Activated effector memory CD4-positive, alpha-beta T cell treated with Interleukin-2 at 50 U/mL for 16 hours (primary cell): ENCODE measurements around the gene MUC15.
"Not testable (repeated sequence)": the region's sequence is repeated elsewhere in the genome, so short reads cannot be mapped to it uniquely, and the experiment has no call there.

Experiments used
- DNase-seq: peaks from one replicate; pipeline ENCODE4 v3.0.0-alpha.2; 2020

MUC15 gene

DNA sequence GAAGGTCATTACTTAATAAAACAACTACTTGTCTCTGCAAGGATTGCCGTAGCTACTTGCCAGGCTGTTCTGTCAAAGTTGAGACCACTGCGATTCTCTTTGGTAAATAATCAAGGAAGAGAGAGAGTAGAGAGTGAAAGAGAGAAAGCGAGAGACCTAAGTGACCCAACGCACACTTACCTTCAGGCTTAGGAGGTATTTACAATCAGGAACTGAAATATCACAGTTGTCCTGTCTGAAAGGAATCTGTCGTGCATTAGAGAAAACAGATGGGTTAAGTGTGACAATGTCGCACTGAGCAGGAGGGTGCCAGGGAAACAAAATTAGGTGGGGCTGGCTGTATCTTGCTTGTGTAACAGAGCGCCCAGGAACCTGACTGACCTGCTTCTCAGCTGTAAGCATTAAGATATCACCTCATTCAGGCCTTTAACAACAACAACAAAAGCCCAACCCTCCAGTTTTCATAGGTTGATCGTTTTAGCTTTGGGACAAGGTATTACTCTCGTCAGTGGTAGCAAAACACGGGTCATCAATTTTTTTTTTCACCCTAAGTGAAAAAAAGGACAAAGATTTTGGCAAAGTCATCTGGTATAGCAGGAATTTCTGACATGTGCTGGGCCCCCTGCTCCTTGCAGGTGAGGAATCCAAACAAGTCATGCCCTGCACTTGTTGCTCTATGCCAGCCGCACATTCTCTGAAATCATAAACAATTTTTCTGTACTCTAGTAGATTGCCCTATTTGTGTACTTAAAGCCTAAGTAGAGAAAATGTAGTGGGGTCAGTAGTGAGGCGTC is at the start of gene MUC15:
Gene MUC15 (minus strand): TSS at position 403 of the 794 bp plus-strand sequence. CDS start 5,169 bp downstream, outside the sequence.
- DNase-seq, result no peak

DNA sequence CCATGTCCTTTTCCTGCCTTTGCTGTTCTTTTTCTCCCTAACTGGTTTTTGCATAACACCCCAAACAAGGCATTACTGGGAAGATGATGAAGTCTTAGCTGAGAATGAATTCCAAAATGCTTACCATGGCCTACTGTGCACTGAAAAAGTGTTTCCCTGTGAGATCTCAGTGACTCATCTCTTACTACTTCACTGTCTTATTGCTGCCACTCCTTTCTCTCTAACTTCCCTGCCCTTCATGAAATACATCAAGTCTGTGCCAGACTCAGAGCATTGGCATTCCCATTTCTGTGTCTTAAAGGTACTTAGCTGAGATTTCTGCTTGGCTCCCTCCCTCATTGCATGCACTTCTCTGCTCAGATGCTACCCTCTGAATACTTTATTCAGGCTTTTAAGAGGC is 49.1 kb upstream of the MUC15 start:
- no peak for DNase-seq

GRCh38 chr11:26620282-26621045 is 48.4 kb upstream of the MUC15 start:
- no peak for DNase-seq

DNA sequence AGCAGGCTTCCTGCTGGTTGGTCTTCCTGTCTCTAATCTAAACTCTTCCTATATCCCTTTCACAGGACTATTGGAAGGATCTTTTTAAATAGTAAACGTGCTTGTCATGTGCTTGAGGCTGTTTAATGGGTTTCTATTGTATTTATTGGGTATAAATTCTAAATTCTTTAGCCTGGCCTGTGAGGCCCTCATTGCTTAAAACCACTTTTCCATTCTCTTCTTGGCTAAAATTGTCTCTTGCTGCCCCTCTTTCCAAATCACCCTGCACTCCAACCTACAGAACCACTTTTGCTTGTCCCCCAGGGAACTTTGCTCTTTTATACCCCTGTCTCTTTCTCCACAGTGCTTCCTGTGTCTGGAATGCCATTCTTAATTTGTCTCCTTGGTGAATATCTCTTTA is 46.4 kb upstream of the MUC15 start:
- DNase-seq, result no peak

- no peak for DNase-seq
Observed at GRCh38 chr11:26613759-26614158, 41.7 kb upstream of the MUC15 start.

- no peak for DNase-seq
Observed at GRCh38 chr11:26608507-26609146, 36.6 kb upstream of the MUC15 start.

DNA sequence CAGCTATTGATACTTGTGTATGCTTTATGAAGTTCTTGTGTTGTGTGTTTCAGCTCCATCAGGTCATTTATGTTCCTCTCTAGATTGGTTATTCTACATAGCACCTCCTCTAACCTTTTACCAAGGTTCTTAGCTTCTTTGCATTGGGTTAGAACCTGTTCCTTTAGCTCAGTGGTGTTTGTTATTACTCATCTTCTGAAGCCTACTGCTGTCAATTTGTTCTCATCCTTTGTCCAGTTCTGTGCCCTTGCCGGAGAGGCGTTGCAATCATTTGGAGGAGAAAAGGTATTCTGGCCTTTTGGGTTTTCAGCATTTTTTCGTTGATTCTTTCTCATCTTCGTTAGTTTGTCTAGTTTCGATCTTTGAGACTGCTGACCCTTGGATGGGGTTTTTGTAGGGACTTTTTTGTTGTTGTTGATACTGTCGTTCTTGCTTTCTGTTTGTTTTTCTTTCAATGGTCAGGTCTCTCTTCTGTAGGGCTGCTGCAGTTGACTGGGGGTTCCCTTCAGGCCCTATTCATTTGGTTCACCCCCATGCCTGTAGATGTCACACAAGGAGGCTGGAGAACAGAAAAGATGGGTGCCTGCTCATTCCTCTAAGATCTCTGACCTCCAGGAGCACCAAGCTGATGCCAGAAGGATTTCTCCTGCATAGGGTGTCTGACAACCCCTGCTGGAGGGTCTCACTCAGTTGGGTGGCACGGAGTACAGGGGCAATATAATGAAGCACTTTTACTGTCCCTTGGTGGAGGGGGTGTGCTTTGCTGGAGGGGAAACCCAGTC is 35.9 kb upstream of the MUC15 start:
- DNase-seq, result no peak

- no peak for DNase-seq
Observed at GRCh38 chr11:26599876-26600434, 27.9 kb upstream of the MUC15 start.

- DNase-seq, result no peak
Observed at GRCh38 chr11:26599425-26599824, 27.4 kb upstream of the MUC15 start.

- DNase-seq, result no peak
Observed at GRCh38 chr11:26597899-26598298, 25.8 kb upstream of the MUC15 start.

GRCh38 chr11:26597049-26597689 is 25.1 kb upstream of the MUC15 start:
- DNase-seq, result not testable (repeated sequence)

DNA sequence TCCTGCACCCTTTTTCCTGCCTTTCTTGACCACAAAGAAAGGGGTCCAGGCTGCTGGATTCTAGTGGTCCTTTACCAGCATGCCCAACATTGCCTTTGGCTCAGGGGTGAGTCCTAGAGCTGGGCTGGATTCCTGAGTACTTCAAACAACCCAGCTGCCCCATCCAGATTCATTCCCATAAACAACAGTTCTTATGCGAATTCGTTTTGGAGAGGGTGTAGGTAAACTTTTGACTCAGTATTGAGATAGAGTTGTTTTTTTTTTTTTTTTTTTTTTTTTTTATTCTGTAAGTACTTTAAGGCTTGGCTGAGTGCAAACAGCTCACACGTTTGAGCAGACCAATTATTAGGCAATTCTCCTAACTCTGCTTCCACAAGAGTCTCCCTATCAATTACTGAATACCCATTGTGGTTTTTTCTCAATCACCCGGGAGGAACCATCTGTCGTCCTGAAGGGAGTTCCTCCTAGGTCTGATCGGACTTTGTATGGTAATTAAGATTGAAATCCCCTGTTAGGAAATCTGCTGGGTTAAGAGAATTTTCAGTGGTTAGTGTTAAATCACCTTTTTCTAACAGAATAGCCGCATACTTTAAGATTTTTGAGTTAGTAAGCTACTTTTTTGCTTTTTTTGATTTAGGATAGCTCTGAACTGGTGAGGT is 23.3 kb upstream of the MUC15 start:
- not testable (repeated sequence) for DNase-seq

GRCh38 chr11:26593691-26594090 is 21.6 kb upstream of the MUC15 start:
- DNase-seq, result no peak

DNA sequence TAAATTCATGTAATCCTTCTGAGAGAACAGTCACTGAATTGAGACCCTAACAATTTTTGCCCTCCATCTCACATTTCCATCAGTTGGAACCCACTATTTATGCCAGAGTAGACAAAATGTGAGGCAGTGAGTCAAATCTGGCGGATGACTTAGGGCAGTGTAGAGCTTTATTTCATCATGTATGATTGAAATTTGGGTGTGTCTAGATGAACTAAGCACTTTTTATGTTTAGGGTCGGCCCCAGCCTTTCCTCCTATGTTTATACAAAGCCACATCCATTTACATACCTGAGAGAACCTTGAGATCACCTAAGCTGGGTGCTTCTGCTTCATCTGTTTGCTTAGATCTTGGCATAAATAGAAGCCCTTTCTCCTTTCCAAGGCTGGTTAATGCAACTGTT is 15.0 kb upstream of the MUC15 start:
- DNase-seq, result no peak

DNA sequence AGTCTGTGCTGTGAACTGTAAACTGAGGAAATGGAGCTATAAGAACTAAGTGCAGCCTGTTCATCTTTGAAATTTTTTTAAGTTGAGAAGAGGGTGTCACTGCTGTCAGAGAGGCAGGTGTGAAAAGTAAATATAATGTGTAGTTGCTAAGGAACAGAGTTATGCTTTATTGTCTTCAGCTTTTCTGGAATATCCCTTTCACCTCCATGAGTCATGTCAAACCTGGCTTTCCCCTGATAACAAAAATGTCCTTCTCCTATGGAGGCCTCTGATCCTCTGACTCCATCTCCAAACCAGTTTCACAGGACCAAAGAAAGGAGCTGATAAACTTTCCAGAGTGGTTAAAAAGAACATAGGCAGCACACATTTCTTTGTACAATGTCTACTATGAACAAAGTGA is 12.8 kb upstream of the MUC15 start:
- DNase-seq, result no peak

- DNase-seq, result no peak
Observed at GRCh38 chr11:26583550-26583949, 11.5 kb upstream of the MUC15 start.

DNA sequence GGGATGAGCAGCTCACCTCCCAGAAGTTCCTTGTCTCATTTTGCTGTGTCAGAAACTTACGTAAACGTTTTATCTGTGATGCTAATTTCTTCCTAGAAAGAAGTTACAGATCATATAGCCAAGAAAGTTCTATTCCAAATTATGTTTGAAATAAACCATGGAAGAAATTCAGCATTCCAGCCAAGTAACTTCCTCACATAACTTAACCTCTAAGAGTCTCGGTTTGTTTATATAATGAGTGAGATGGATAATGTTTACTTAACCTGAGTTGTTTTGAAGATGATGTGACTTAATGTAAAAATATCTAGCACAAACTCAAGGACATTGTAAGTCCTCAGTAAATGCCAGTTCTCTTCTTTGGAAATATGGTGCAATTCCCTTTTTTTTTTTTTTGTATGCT is 8.9 kb upstream of the MUC15 start:
- no peak for DNase-seq

DNA sequence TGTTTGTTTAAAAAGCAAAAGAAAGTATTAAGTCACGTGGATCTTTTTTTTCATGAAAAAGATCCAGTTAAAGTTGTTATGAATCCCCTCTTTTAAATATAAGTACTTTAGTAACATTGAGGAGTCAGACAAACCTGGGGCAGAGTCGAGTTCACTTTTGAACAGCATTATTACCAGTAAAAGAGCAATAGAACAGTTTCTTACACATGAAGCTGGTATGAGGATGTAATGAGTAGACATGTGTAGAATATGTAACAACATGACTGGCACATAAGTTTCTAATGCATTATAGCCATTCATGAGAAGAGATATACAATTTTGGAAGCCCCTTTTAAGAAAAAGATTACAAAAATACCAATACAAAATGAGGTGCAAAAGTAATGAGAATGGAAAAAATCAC is 7.6 kb upstream of the MUC15 start:
- no peak for DNase-seq

GRCh38 chr11:26578998-26579661 is 7.1 kb upstream of the MUC15 start:
- DNase-seq, result no peak

- DNase-seq, result no peak
Observed at GRCh38 chr11:26575946-26576345, 3.9 kb upstream of the MUC15 start.

DNA sequence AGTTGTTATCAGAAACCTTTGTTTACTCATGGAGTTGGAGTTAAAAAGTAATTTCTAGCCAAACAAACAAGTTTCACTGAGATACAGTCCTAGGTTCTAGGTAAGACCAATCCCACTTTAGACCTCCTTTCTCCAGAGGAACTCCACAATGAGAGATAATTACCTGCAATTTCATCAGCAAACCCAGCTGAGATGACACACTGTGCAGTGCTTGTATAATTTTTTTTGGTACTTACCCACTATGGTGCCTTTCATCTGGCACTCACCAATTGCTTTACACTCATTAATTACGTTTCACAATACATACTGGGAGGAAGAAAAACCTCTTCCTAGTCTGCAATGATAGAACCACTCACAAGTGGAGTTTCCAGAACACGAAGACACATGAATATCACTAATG is 1.8 kb upstream of the MUC15 start:
- no peak for DNase-seq
